Measurements from ENCODE around the gene ATP9A. TPM values are rescaled to one million over a fixed set of nuclear protein-coding genes. Genes with fewer than 3 reads are reported as not detected.
"Not testable (repeated sequence)": the region's sequence is repeated elsewhere in the genome, so short reads cannot be mapped to it uniquely, and the experiment has no call there.

Gene ATP9A
- total RNA-seq, 2 donors from 2014 or later, result 16.8 to 24.6 TPM

GRCh38 chr20:51769976-51770615 lies 1.9 kb upstream of the ATP9A start:
- TF ChIP-seq, protein P1, sequence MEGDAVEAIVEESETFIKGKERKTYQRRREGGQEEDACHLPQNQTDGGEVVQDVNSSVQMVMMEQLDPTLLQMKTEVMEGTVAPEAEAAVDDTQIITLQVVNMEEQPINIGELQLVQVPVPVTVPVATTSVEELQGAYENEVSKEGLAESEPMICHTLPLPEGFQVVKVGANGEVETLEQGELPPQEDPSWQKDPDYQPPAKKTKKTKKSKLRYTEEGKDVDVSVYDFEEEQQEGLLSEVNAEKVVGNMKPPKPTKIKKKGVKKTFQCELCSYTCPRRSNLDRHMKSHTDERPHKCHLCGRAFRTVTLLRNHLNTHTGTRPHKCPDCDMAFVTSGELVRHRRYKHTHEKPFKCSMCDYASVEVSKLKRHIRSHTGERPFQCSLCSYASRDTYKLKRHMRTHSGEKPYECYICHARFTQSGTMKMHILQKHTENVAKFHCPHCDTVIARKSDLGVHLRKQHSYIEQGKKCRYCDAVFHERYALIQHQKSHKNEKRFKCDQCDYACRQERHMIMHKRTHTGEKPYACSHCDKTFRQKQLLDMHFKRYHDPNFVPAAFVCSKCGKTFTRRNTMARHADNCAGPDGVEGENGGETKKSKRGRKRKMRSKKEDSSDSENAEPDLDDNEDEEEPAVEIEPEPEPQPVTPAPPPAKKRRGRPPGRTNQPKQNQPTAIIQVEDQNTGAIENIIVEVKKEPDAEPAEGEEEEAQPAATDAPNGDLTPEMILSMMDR (IDR thresholded peaks at IDR 0.05), result no peak
- TF ChIP-seq POLR2A (IDR thresholded peaks at IDR 0.05), result no peak
- Histone ChIP-seq H3K27ac (no peak overlapping the region), H3K27me3 (no peaks in the 10 kb centered on the region), H3K36me3 (replicated peaks in 1 of 2; ENCODE audit: insufficient read depth in 1 of 2, low read depth in 2 of 2) (no peaks in the 10 kb centered on the region), H3K4me1 (no peaks in the 10 kb centered on the region), H3K9me3 (no peaks in the 10 kb centered on the region), H3K4me3 (no peak overlapping the region)
- intact Hi-C loops (cut with DNase I), result no loop called here
- 86 to 92% methylated on average over 9 of the region's 9 CpGs for WGBS, 2 donors
- ATAC-seq (no peak), DNase-seq (no peak)

DNA sequence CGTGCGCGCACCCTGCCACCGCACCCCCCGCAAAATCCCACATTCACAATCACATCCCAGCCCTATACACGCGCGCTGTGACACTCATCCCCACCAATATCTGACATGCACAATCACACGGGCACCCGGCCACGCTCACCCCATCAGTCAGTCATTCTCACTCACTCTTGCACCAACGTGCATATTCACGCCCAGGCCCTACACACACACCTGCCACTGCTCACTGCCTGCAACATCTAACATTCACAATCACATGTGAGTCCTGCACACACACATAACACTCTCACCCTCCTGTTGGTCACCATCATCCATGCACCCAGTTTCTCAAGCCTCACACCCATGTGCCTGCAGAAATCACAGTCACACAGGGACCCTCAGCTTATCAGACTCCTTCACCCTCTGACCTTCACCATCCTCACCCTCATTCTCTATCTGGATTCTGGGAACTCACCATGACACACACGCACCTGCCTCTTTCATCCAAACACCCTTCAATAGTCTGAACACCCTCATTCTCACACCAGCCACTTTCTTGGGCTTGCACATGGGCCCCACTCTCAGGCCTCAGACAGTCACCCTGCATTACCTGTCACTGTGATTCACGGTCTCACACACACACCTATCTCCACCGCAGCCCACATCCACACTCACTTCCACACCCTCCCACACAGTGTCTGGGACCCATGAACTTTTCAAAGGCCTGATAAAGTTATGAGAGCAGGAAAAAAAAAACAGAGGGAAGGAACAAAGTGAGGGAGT lies 748 bp upstream of the ATP9A start:
- 14 to 19% methylated on average over 7 to 14 of the region's 16 CpGs for WGBS, 2 donors
- H3K4me3 ChIP-seq, result no peak overlapping the region
- TF ChIP-seq, protein P1 (IDR thresholded peaks at IDR 0.05), result peak in 1 of 7 experiments; percentile 12
- TF ChIP-seq POLR2A (IDR thresholded peaks at IDR 0.05), result no peak
- no peaks in the 10 kb centered on the region for H3K36me3 ChIP-seq (replicated peaks in 1 of 2; ENCODE audit: insufficient read depth in 1 of 2, low read depth in 2 of 2)
- DNase-seq (peak in 1 of 4 donors; percentile 11), ATAC-seq (no peak)
- no peaks in the 10 kb centered on the region for H3K9me3 ChIP-seq
- no peak overlapping the region for H3K27ac ChIP-seq
- H3K4me1 ChIP-seq, result no peaks in the 10 kb centered on the region
- no peaks in the 10 kb centered on the region for H3K27me3 ChIP-seq
- intact Hi-C loops (cut with DNase I), result no loop called here

GRCh38 chr20:51766994-51767866 lies 960 bp downstream of the ATP9A start:
- Histone ChIP-seq H3K27me3 (no peaks in the 10 kb centered on the region), H3K36me3 (replicated peaks in 1 of 2; ENCODE audit: insufficient read depth in 1 of 2, low read depth in 2 of 2) (no peaks in the 10 kb centered on the region), H3K4me3 (peak overlapping the region; percentile 78 to 84), H3K9me3 (no peaks in the 10 kb centered on the region), H3K27ac (peak overlapping the region; percentile 37 to 86 (median 78)), H3K4me1 (no peaks in the 10 kb centered on the region)
- intact Hi-C loops (cut with DNase I), result no loop called here
- DNase-seq, result peak; percentile 91 to 95 (median 93)
- ATAC-seq, result peak; percentile 96
- 1% methylated on average over 15 to 47 of the region's 61 CpGs for WGBS, 2 donors
- TF ChIP-seq, protein P1 (IDR thresholded peaks at IDR 0.05), result peak in 6 of 7 experiments; percentile 8 to 47 (median 38)
- TF ChIP-seq POLR2A (IDR thresholded peaks at IDR 0.05), result peak in 2 of 3 donors; percentile 76 to 78

- ATAC-seq; H3K4me1 ChIP-seq; H3K36me3 ChIP-seq (replicated peaks in 1 of 2; ENCODE audit: insufficient read depth in 1 of 2, low read depth in 2 of 2); H3K27me3 ChIP-seq; H3K4me3 ChIP-seq; H3K27ac ChIP-seq; intact Hi-C loops (cut with DNase I); DNase-seq; H3K9me3 ChIP-seq: not testable (repeated sequence)
- 65 to 73% methylated on average over 10 of the region's 10 CpGs for WGBS, 2 donors
These were observed 2.8 kb downstream of the ATP9A start for GRCh38 chr20:51765381-51765780.

All from body of pancreas (tissue), 4 donors.